HL-60/S4 treated with phorbol 12-myristate 13-acetate at 8.2 ng/mL for 4 days and 3 days (cell line): ENCODE data around the gene MRPL12.
"Not testable (repeated sequence)": the region's sequence is repeated elsewhere in the genome, so short reads cannot be mapped to it uniquely, and the experiment has no call there.

Experiments used
- in situ Hi-C: fragments of 300-500 bp; cut with MboI; formaldehyde crosslinking; loops from 2 replicates; pipeline ENCODE4 v1.15.0; 2022; ENCODE audit warnings: low sequenced_read_pairs

MRPL12 gene

GRCh38 chr17:81737947-81738800, 35.0 kb downstream of the MRPL12 start:
- in situ Hi-C loops, result no loop called here

GRCh38 chr17:81738801-81739393, 35.7 kb downstream of the MRPL12 start:
- in situ Hi-C loops, result no loop called here

GRCh38 chr17:81739593-81739992, 36.4 kb downstream of the MRPL12 start:
- in situ Hi-C loops, result not testable (repeated sequence)

- in situ Hi-C loops, result no loop called here
Measured at GRCh38 chr17:81740395-81740961, 37.3 kb downstream of the MRPL12 start.

GRCh38 chr17:81741049-81741593, 38.0 kb downstream of the MRPL12 start:
- in situ Hi-C loops, result no loop called here

GRCh38 chr17:81741594-81742452, 38.7 kb downstream of the MRPL12 start:
- in situ Hi-C loops, result no loop called here
